WI38 (cell line): Measurements from ENCODE around the gene RAPGEF4.

Source experiments
- H3K4me3 ChIP-seq: 2 replicates; pipeline ENCODE4 v1.5.1; 2011; ENCODE audit warnings: low read depth, mild to moderate bottlenecking, control low read depth, low read length
- CTCF ChIP-seq: IDR thresholded peaks from 2 replicates; pipeline ENCODE4 v1.5.1; 2012; ENCODE audit warnings: low read depth, mild to moderate bottlenecking, control low read depth, low read length

The RAPGEF4 gene

DNA sequence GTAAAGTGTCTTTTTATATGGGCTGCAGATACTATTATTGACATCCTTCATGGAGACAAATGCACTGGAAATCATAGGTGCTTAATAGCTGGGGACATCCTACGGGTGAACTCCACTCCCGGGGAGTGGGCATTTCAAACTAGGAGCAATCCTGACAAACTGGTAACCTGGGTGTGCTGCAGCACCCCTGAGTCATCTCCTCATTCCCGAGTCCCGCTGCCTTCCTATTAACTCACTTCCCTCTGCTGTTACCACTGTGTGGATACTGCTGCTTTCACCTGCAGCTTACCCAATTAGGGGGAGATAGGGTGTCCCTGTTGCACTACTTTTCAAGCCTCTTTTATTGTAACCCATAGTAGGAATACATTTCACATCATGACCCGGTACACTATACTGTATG, 134.2 kb downstream of the RAPGEF4 start:
- no peak for TF ChIP-seq CTCF
- H3K4me3 ChIP-seq: no peak overlapping the region

DNA sequence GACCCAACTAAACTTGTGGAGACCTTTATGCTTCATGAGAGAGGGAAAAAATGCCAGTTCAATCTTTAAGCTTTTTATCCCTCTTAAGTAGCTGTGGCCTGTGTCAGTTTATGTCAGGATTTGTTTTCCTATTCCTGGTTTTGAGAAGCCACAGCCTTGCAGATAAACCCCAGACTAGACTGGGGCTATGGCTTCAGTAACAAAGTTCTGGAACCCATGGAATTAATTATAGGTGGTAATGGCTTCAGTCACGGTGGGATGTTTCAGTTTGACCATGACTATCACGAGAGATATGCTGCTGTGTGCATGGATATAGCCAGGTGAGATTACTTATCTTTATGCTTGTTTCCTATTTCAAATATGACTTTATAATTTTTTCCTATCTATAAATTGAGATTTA, 134.8 kb downstream of the RAPGEF4 start:
- no peak overlapping the region for H3K4me3 ChIP-seq
- no peak for TF ChIP-seq CTCF

GRCh38 chr2:172877826-172878225, 142.2 kb downstream of the RAPGEF4 start:
- H3K4me3 ChIP-seq: no peak overlapping the region
- TF ChIP-seq CTCF: no peak

DNA sequence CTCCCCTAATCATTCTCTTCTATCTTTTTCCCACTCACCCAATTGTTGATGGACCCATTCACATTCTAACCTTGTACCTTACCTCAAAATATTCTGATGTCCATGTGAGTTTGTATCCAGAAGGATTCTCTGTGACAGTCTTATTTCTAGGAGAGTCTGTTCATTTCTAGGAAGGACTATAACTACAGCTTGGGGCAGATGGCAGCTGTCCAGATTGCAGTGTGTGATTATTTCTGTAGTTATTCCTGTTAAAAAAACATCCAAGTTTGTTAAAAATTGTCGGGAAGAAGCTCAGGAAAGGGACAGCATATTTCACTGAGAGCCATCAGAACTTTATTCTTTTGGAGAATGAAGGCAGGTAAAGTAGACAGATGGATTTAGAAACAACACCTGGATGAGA, 142.6 kb downstream of the RAPGEF4 start:
- no peak overlapping the region for H3K4me3 ChIP-seq
- TF ChIP-seq CTCF: no peak

- no peak for TF ChIP-seq CTCF
- H3K4me3 ChIP-seq: no peak overlapping the region
Observed at GRCh38 chr2:172884336-172884735, 148.7 kb downstream of the RAPGEF4 start.

DNA sequence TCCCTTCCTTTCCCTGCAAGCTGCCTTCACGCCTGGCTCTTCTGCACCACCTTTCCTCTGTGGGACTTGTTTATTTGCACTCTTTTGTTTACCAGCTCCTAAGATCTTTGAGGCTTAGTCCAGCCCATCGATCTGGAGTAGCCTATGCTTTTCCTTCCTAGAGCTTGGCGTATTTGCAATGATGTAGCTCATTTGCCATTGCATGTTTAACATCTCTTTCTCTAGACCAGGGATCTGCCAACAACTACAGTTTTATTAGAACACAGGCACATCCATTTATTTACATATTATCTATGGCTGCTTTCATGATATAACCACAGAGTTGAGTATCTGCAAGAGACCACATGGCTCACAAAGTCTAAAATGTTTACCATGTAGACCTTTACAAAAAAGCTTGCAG, 150.4 kb downstream of the RAPGEF4 start:
- no peak overlapping the region for H3K4me3 ChIP-seq
- no peak for TF ChIP-seq CTCF

- no peak for TF ChIP-seq CTCF
- no peak overlapping the region for H3K4me3 ChIP-seq
Observed at GRCh38 chr2:172887280-172887679, 151.6 kb downstream of the RAPGEF4 start.
